Measurements from ENCODE around the gene ABLIM2. TPM values are rescaled to one million over a fixed set of nuclear protein-coding genes. Genes with fewer than 3 reads are reported as not detected.

The ABLIM2 gene
- total and polyA plus RNA-seq, 2 of the 4 experiments (the other 2 are of a cell fraction), result under 0.01 to 0.10 TPM

DNA sequence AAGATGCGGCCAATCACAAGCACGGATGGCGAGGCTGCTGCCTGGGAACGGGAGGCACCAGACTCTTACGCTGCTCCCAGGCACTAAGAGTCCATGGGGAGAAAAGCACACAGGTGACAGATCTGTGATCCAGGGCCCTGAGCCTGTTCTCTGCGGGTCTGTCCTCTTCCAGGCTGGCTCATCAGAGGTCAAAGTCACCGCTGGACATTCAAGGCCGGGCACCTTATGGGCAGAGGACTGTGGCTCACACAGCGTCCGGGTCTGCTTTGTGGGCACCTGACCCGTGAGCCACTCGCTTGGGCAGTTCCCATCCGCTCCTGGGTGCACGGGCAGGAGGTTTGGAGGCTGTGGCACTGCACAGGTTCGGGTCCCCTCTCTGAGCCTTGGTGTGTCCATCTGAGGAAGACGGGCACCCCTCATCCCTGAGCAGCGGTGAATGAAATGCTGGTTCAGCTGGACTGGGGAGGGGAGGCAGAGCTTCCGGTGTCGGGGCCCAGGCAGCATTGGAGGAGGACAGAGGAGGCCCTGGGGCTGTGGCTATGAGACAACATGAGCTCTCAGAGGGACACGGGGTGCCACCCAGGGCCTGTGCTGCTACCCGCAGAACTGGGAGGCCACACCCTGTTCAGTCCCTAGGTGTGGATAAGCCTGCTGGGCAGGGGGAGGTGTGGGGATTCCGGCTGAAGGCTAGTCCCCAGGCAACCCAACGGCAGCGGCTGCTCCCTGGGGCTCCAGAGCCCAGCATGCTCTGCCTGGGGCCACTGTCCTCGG lies 157.7 kb downstream of the ABLIM2 start:
- Histone ChIP-seq H3K18ac (ENCODE audit: low read depth, low read length) (no peak overlapping the region), H3K14ac (replicated peaks; ENCODE audit: low read depth, low read length) (no peak overlapping the region), H3K79me1 (ENCODE audit: low read depth in 1 of 2, low read length in 2 of 2) (no peaks in the 10 kb centered on the region), H3K9me1 (ENCODE audit: insufficient read depth, low read length) (no peaks in the 10 kb centered on the region), H3K36me3 (ENCODE audit: control insufficient read depth, insufficient read depth, low read length) (no peaks in the 10 kb centered on the region), H4K5ac (ENCODE audit: low read depth, low read length) (no peak overlapping the region), H3K27me3 (ENCODE audit: control insufficient read depth, insufficient read depth, low read length) (peaks cover 67% of the 10 kb centered on the region), H3K4me3 (ENCODE audit: insufficient read depth, low read depth, low read length) (no peak overlapping the region), H3K9ac (ENCODE audit: low read depth, low read length) (no peak overlapping the region), H2BK5ac (ENCODE audit: low read depth, low read length, poor library complexity, severe bottlenecking) (no peak overlapping the region), H3K56ac (ENCODE audit: extremely low read depth, insufficient read depth, low read length) (no peak overlapping the region), H3K23ac (ENCODE audit: low read depth, low read length) (no peak overlapping the region), H3K4me2 (ENCODE audit: low read depth, low read length) (no peak overlapping the region), H4K20me1 (ENCODE audit: insufficient read depth, low read length) (no peaks in the 10 kb centered on the region), H4K91ac (ENCODE audit: insufficient read depth, low read depth, low read length) (no peak overlapping the region), H2BK120ac (ENCODE audit: low read depth, low read length) (no peak overlapping the region), H2AFZ (replicated peaks; ENCODE audit: low read length, poor library complexity) (no peak overlapping the region), H2AK5ac (ENCODE audit: low read depth, low read length) (no peak overlapping the region), H2BK20ac (ENCODE audit: low read depth, low read length) (no peak overlapping the region), H2AK9ac (replicated peaks; ENCODE audit: low read depth, low read length, poor library complexity) (no peak overlapping the region), H3K27ac (ENCODE audit: insufficient read depth, low read length) (no peak overlapping the region), H4K8ac (ENCODE audit: low read depth in 2 of 2, low read length in 2 of 2) (no peak overlapping the region), H3K4me1 (ENCODE audit: control insufficient read depth, insufficient read depth, low read length) (no peaks in the 10 kb centered on the region), H3K9me3 (ENCODE audit: control insufficient read depth, insufficient read depth, low read length) (peaks cover 5% of the 10 kb centered on the region), H3K4ac (ENCODE audit: low read depth, low read length) (no peak overlapping the region), H2BK15ac (ENCODE audit: low read depth, low read length) (no peak overlapping the region)
- no TSS peak for BruUV-seq (replicated peaks)
- intact Hi-C loops (cut with micrococcal nuclease), result no loop called here
- TF ChIP-seq RFX5 (IDR thresholded peaks at IDR 0.05; ENCODE audit: low read depth, low read length) (no peak), MAZ (IDR thresholded peaks at IDR 0.05; ENCODE audit: borderline replicate concordance, low read depth, low read length) (no peak), CEBPB (IDR thresholded peaks at IDR 0.05; ENCODE audit: low read depth, low read length) (no peak), MXI1 (IDR thresholded peaks at IDR 0.05; ENCODE audit: borderline replicate concordance, low read depth, low read length) (no peak), POLR2A (IDR thresholded peaks at IDR 0.05; ENCODE audit: low read depth, low read length) (no peak), RAD21 (IDR thresholded peaks at IDR 0.05; ENCODE audit: low read length) (no peak), RCOR1 (IDR thresholded peaks at IDR 0.05; ENCODE audit: insufficient replicate concordance, low read length) (no peak), FOS (IDR thresholded peaks at IDR 0.05; ENCODE audit: low read depth, low read length) (no peak)
- dilution Hi-C loops (cut with HindIII; ENCODE audit: low sequenced_read_pairs, unreplicated experiment), result no loop called here
- CTCF ChIA-PET, result no interaction called here
- POLR2A ChIA-PET (ENCODE audit: unreplicated experiment), result no interaction called here
- in situ Hi-C loops (cut with MboI; ENCODE audit: low sequenced_read_pairs), result no loop called here
- ATAC-seq (ENCODE audit: low read depth) (no peak), DNase-seq (no peak)
- 50% methylated on average over 2 of the region's 25 CpGs; no CpG with 5 or more reads in 1 of the 2 experiments for WGBS, 2 experiments (ENCODE audit: extremely low coverage in 2 of 2, insufficient read length in 1 of 2)
